ENCODE results near the gene MAP3K14.
A peak's percentile ranks its signal among the peaks of the same experiment; 100 is the strongest.
"Not testable (repeated sequence)": the region's sequence is repeated elsewhere in the genome, so short reads cannot be mapped to it uniquely, and the experiment has no call there.

The MAP3K14 gene

DNA sequence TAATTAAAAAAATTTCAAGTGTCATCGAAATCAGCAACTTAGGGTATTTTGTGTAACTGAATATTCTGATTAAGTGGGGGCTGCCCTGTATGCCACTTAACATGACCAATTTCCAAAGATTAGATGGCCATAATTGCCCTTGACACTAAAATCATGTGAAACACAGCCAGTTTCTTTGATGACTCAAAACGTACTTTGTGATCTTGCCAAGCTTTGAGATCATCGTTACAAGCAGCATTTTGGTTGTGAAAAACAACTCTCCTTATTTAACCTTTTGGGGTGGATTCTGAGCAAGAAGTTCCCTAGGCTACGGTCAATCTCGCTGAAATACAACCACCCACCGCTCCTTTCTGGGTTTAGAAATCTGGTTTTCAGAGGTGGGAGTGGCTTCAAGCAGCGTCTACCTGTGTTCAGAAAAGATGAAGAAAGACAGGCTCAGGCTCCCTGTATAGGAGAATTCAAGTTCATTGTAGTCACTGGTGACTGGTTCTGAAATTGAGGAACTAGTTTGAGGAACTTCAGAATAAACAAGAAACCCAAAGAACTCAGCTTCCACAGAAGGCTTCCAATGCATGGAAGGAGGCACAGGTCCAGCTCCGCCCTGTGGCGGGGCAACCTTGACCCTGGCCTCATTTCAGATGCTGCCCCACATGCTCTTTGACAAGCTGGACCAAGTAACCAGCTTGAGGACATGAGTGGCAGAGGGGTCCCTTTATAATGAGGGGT is 9.4 kb downstream of the MAP3K14 start:
- H3K36me3 Mint-ChIP-seq (ENCODE audit: low read depth): peaks cover 4% of the 10 kb centered on the region
- H3K9me3 Mint-ChIP-seq: no peaks in the 10 kb centered on the region
- H3K4me3 Mint-ChIP-seq: no peak overlapping the region
- peaks cover 36% of the 10 kb centered on the region for H3K4me1 Mint-ChIP-seq
- no peaks in the 10 kb centered on the region for H3K27me3 Mint-ChIP-seq (ENCODE audit: low read depth)
- H3K27ac Mint-ChIP-seq: peak overlapping the region in 1 of 3 experiments; percentile 35
- TF ChIP-seq, protein P1, sequence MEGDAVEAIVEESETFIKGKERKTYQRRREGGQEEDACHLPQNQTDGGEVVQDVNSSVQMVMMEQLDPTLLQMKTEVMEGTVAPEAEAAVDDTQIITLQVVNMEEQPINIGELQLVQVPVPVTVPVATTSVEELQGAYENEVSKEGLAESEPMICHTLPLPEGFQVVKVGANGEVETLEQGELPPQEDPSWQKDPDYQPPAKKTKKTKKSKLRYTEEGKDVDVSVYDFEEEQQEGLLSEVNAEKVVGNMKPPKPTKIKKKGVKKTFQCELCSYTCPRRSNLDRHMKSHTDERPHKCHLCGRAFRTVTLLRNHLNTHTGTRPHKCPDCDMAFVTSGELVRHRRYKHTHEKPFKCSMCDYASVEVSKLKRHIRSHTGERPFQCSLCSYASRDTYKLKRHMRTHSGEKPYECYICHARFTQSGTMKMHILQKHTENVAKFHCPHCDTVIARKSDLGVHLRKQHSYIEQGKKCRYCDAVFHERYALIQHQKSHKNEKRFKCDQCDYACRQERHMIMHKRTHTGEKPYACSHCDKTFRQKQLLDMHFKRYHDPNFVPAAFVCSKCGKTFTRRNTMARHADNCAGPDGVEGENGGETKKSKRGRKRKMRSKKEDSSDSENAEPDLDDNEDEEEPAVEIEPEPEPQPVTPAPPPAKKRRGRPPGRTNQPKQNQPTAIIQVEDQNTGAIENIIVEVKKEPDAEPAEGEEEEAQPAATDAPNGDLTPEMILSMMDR (IDR thresholded peaks at IDR 0.05; ENCODE audit: unreplicated experiment in 3 of 3): no peak

GRCh38 chr17:45306623-45307022 is 10.2 kb downstream of the MAP3K14 start:
- no peak overlapping the region for H3K27ac Mint-ChIP-seq
- H3K36me3 Mint-ChIP-seq (ENCODE audit: low read depth): peaks cover 4% of the 10 kb centered on the region
- peaks cover 31% of the 10 kb centered on the region for H3K4me1 Mint-ChIP-seq
- TF ChIP-seq, protein P1 (IDR thresholded peaks at IDR 0.05; ENCODE audit: unreplicated experiment in 3 of 3): no peak
- H3K27me3 Mint-ChIP-seq (ENCODE audit: low read depth): no peaks in the 10 kb centered on the region
- no peak overlapping the region for H3K4me3 Mint-ChIP-seq
- no peaks in the 10 kb centered on the region for H3K9me3 Mint-ChIP-seq

DNA sequence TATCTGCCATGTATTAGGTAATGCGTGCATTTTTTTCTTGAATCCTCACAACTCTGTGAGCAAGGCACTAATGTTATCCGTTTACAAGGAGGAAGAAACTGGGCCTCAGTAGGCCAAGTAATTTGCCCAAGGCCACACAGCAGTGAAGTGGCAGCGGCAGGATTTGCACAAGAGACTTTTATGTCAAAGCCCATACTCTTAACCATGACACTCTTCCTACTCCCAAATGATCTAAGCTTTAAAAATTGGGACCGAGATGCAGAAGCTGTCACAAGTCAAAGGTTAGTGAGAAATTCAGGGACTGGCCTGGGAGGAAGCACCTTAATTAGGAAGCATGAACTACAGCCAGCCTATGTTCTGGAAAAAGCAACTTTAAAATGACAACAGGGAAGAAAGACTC is 10.7 kb downstream of the MAP3K14 start:
- H3K36me3 Mint-ChIP-seq (ENCODE audit: low read depth): peaks cover 4% of the 10 kb centered on the region
- no peak overlapping the region for H3K4me3 Mint-ChIP-seq
- no peak overlapping the region for H3K27ac Mint-ChIP-seq
- TF ChIP-seq, protein P1 (IDR thresholded peaks at IDR 0.05; ENCODE audit: unreplicated experiment in 3 of 3): no peak
- H3K9me3 Mint-ChIP-seq: no peaks in the 10 kb centered on the region
- H3K27me3 Mint-ChIP-seq (ENCODE audit: low read depth): no peaks in the 10 kb centered on the region
- H3K4me1 Mint-ChIP-seq: peaks cover 25% of the 10 kb centered on the region

DNA sequence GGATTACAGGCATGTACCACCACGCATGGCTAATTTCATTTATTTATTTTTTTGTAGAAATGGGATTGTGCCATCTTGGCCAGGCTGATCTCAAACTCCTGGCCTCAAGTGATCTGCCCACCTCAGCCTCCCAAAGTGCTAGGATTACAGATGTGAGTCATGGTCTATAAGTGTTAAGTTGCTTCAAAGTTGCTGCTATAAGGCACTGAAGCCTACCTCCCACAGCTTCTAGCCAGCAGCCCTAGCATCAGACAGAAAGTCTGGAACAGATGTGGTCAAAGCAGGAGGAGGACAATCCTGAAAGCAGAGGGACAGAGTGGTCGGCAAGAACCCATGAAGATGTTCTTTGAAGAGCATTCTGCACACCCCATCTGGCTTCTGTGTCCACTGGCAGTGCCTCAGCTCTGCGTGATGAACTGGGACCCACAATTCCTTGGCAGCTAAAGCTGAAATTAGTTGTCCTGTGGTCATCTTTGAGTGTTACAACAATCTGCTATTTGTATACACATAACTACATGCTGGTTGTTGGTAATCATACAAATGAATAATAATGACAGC is 11.2 kb downstream of the MAP3K14 start:
- Mint-ChIP-seq H3K27me3 (ENCODE audit: low read depth) (no peaks in the 10 kb centered on the region), H3K36me3 (ENCODE audit: low read depth) (peaks cover 4% of the 10 kb centered on the region), H3K4me1 (peaks cover 22% of the 10 kb centered on the region), H3K9me3 (no peaks in the 10 kb centered on the region), H3K4me3 (no peak overlapping the region), H3K27ac (no peak overlapping the region)
- TF ChIP-seq, protein P1 (IDR thresholded peaks at IDR 0.05; ENCODE audit: unreplicated experiment in 3 of 3): no peak

GRCh38 chr17:45302649-45303173 is 14.1 kb downstream of the MAP3K14 start:
- H3K9me3 Mint-ChIP-seq: no peaks in the 10 kb centered on the region
- no peak overlapping the region for H3K27ac Mint-ChIP-seq
- no peak overlapping the region for H3K4me3 Mint-ChIP-seq
- TF ChIP-seq, protein P1 (IDR thresholded peaks at IDR 0.05; ENCODE audit: unreplicated experiment in 3 of 3): no peak
- peaks cover 36% of the 10 kb centered on the region for H3K4me1 Mint-ChIP-seq
- no peaks in the 10 kb centered on the region for H3K36me3 Mint-ChIP-seq (ENCODE audit: low read depth)
- H3K27me3 Mint-ChIP-seq (ENCODE audit: low read depth): no peaks in the 10 kb centered on the region

- not testable (repeated sequence) for H3K36me3 Mint-ChIP-seq (ENCODE audit: low read depth); H3K27me3 Mint-ChIP-seq (ENCODE audit: low read depth); H3K4me3 Mint-ChIP-seq; H3K9me3 Mint-ChIP-seq; H3K27ac Mint-ChIP-seq
- peaks cover 32% of the 10 kb centered on the region for H3K4me1 Mint-ChIP-seq
Measured at GRCh38 chr17:45302220-45302619, 14.6 kb downstream of the MAP3K14 start.

Data from nephron (organoid).